Neural cell (in vitro differentiated cells): Measurements from ENCODE around the gene SIRPG.

ENCODE experiments used
- EP300 ChIP-seq: fragments of 450-650 bp; conservative IDR thresholded peaks from 2 replicates; pipeline ENCODE4 v1.6.1; 2014; ENCODE audit warnings: antibody characterized with exemption, mild to moderate bottlenecking, moderate library complexity; ENCODE audit not compliant: poor library complexity, severe bottlenecking
- EZH2 ChIP-seq: fragments of 200-600, 300-800 bp; shearing (Covaris generic), sonication (generic); IDR thresholded peaks from 2 replicates; pipeline ENCODE4 v1.6.1; 2014; ENCODE audit warnings: antibody characterized with exemption, low read length, borderline replicate concordance, mild to moderate bottlenecking; ENCODE audit not compliant: insufficient read depth, poor library complexity, severe bottlenecking
- MXI1 ChIP-seq: fragments of 450-650 bp; conservative IDR thresholded peaks from 2 replicates; pipeline ENCODE4 v1.6.1; 2014; ENCODE audit warnings: antibody characterized with exemption, mild to moderate bottlenecking; ENCODE audit not compliant: poor library complexity, severe bottlenecking
- POLR2AphosphoS5 ChIP-seq: IDR thresholded peaks from 2 replicates; pipeline ENCODE4 v1.6.1; 2012
- SMC3 ChIP-seq: fragments of 450-650 bp; conservative IDR thresholded peaks from 2 replicates; pipeline ENCODE4 v1.6.1; 2014; ENCODE audit warnings: antibody characterized with exemption, mild to moderate bottlenecking, moderate library complexity; ENCODE audit not compliant: poor library complexity
- TAF1 ChIP-seq: IDR thresholded peaks from 2 replicates; pipeline ENCODE4 v1.6.1; 2012; ENCODE audit warnings: low read depth
- TF ChIP-seq, protein P1 (sequence below): fragments of 450-650 bp; IDR thresholded peaks from 2 replicates; pipeline ENCODE4 v1.5.1; 2014; ENCODE audit warnings: antibody characterized with exemption, mild to moderate bottlenecking, moderate library complexity; ENCODE audit not compliant: poor library complexity, severe bottlenecking
- TF ChIP-seq, protein P2 (sequence below): IDR thresholded peaks from 2 replicates; pipeline ENCODE4 v1.6.1; 2012; ENCODE audit warnings: borderline replicate concordance

DNA sequence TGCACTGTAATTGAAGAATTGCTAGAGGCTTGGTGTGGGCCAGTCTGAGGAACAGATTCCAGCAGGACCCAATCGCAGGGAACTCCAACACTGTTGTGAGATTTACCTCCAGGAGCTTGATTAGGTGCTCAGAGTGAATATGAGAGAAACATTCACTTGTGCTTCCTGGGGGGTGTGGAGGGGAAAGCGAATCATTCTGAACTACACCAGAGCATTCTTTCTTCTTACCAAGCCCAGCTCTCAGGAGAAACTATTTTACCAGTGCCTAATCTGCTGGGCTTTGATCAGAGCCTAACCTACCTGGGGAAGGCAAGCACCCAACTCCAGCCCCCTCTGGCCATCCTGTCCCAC, 30.4 kb downstream of the SIRPG start:
- TF ChIP-seq, protein P1, sequence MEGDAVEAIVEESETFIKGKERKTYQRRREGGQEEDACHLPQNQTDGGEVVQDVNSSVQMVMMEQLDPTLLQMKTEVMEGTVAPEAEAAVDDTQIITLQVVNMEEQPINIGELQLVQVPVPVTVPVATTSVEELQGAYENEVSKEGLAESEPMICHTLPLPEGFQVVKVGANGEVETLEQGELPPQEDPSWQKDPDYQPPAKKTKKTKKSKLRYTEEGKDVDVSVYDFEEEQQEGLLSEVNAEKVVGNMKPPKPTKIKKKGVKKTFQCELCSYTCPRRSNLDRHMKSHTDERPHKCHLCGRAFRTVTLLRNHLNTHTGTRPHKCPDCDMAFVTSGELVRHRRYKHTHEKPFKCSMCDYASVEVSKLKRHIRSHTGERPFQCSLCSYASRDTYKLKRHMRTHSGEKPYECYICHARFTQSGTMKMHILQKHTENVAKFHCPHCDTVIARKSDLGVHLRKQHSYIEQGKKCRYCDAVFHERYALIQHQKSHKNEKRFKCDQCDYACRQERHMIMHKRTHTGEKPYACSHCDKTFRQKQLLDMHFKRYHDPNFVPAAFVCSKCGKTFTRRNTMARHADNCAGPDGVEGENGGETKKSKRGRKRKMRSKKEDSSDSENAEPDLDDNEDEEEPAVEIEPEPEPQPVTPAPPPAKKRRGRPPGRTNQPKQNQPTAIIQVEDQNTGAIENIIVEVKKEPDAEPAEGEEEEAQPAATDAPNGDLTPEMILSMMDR = no peak
- TF ChIP-seq EP300 = no peak
- no peak for TF ChIP-seq POLR2AphosphoS5
- TF ChIP-seq EZH2 = no peak
- TF ChIP-seq SMC3 = no peak
- no peak for TF ChIP-seq MXI1
- no peak for TF ChIP-seq TAF1
- TF ChIP-seq, protein P2, sequence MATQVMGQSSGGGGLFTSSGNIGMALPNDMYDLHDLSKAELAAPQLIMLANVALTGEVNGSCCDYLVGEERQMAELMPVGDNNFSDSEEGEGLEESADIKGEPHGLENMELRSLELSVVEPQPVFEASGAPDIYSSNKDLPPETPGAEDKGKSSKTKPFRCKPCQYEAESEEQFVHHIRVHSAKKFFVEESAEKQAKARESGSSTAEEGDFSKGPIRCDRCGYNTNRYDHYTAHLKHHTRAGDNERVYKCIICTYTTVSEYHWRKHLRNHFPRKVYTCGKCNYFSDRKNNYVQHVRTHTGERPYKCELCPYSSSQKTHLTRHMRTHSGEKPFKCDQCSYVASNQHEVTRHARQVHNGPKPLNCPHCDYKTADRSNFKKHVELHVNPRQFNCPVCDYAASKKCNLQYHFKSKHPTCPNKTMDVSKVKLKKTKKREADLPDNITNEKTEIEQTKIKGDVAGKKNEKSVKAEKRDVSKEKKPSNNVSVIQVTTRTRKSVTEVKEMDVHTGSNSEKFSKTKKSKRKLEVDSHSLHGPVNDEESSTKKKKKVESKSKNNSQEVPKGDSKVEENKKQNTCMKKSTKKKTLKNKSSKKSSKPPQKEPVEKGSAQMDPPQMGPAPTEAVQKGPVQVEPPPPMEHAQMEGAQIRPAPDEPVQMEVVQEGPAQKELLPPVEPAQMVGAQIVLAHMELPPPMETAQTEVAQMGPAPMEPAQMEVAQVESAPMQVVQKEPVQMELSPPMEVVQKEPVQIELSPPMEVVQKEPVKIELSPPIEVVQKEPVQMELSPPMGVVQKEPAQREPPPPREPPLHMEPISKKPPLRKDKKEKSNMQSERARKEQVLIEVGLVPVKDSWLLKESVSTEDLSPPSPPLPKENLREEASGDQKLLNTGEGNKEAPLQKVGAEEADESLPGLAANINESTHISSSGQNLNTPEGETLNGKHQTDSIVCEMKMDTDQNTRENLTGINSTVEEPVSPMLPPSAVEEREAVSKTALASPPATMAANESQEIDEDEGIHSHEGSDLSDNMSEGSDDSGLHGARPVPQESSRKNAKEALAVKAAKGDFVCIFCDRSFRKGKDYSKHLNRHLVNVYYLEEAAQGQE = no peak
